Measurements from ENCODE around the gene TMEM238.
A peak's percentile ranks its signal among the peaks of the same experiment; 100 is the strongest.
"Not testable (repeated sequence)": the region's sequence is repeated elsewhere in the genome, so short reads cannot be mapped to it uniquely, and the experiment has no call there.

Gene TMEM238

GRCh38 chr19:55339889-55340783 is 44.0 kb downstream of the TMEM238 start:
- DNase-seq (ENCODE audit: low read depth) = no peak

DNA sequence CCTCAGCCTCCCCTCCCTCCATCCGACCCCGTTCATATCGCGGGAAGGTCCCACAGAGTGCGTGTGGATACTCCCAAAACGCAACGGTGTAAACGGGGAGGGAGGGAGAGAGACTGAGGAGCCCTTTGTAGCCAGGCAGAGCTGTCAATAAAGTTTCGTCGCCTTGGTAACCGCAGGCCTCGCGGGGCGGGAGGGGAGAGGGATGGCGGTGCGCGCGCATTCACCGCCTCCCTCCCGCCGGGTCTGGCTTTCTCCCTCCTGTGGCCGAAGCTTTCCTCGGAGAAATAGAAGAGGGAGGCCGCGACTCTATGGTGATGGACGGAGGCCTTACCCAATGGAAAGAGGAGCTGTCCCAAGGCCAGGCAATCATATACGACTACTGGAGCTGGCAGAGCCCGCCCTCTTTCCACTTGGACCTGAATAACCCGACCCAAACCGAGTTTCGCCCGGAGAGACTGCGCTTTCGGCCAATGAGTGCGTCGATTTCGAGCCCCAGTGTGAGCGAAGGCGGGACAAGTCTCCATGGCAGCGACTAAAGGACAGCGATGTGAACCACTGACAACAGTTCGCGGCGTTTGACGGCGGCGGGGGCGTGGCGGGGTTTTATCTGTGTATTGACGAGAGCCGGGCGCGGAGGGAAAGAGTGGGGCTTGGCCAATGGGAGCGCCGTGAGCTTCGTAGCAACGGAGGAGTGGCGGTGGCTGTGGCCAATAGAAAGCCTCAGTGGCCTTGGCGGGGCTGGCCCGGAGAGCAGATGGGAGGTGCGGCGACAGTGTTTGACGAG is 44.8 kb downstream of the TMEM238 start, which contains the start of gene KMT5C:
KMT5C (plus strand) TSS at position 772 of the 784 bp plus-strand sequence. CDS start 2,061 bp downstream, outside the sequence.
- DNase-seq (ENCODE audit: low read depth) = peak; percentile 100

DNA sequence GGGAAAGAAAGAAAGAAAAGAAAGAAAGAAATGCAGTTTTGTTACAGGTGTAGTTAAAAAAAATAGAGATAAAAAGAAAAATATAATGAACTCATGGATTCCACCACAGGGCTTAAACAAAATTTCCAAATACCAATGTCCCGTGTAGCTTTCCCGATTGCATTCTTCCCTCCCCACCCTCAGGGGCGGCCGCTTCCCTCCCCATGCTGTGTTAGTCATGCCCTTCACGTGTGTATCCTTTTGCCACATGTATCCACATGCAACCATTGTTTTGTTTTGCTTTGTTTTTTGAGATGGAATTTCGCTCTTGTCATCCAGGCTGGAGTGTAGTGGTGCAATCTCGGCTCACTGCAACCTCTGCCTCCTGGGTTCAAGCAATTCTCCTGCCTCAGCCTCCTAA is 48.0 kb downstream of the TMEM238 start:
- DNase-seq (ENCODE audit: low read depth) = no peak

DNA sequence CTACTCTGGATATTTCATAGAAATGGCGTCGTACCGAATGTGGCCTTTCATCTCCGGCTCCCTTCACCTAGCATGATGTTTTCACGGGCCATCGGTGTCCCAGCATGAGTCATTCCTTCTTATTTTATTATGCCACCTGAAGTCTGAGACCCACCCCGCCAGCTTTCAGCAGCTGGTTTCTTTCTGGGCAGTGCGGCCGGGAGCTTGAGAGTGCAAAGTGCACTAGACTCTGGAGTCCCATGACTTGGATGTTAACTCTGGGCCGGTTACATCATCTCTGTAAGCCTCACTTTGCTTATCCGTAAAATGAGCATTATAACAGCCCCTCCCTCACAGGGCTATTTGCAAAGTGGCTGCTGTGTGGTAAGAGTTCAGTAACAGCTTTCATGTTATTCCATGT is 50.2 kb downstream of the TMEM238 start:
- no peak for DNase-seq (ENCODE audit: low read depth)

GRCh38 chr19:55329791-55330190 is 54.3 kb downstream of the TMEM238 start:
- not testable (repeated sequence) for DNase-seq (ENCODE audit: low read depth)

Data from non-pigmented ciliary epithelial cell (primary cell).